HG02943 (cell line): ENCODE measurements around the gene EFCAB12.

Experiments used
- ATAC-seq: cut with Tn5 transposase; IDR thresholded peaks from one replicate; pipeline ENCODE4 v1.9.1; 2021; ENCODE audit warnings: mild to moderate bottlenecking, low read depth, moderate library complexity; ENCODE audit not compliant: unreplicated experiment

The EFCAB12 gene

GRCh38 chr3:129446926-129447325 is 18.5 kb upstream of the EFCAB12 start:
- no peak for ATAC-seq

GRCh38 chr3:129445471-129445870 is 17.0 kb upstream of the EFCAB12 start:
- ATAC-seq = no peak

- no peak for ATAC-seq
Measured at GRCh38 chr3:129442947-129443346, 14.5 kb upstream of the EFCAB12 start.

- ATAC-seq = no peak
Measured at GRCh38 chr3:129442486-129442885, 14.1 kb upstream of the EFCAB12 start.

GRCh38 chr3:129441782-129442181 is 13.3 kb upstream of the EFCAB12 start:
- ATAC-seq = no peak

GRCh38 chr3:129441215-129441614 is 12.8 kb upstream of the EFCAB12 start:
- no peak for ATAC-seq

- ATAC-seq = no peak
Measured at GRCh38 chr3:129440618-129441190, 12.3 kb upstream of the EFCAB12 start.

GRCh38 chr3:129439817-129440617 is 11.6 kb upstream of the EFCAB12 start, which contains the start of the genes IFT122 and MBD4:
Gene IFT122 (plus strand): TSS chr3:129440224. CDS start chr3:129440331, 107 bp downstream.
Gene MBD4 (minus strand): TSS chr3:129439948. CDS start chr3:129439833, 115 bp downstream.
- ATAC-seq = peak; percentile 79

- peak; percentile 27 for ATAC-seq
Measured at GRCh38 chr3:129439226-129439816, 10.9 kb upstream of the EFCAB12 start.

- ATAC-seq = no peak
Measured at GRCh38 chr3:129435367-129435766, 6.9 kb upstream of the EFCAB12 start.

GRCh38 chr3:129434140-129434539 is 5.7 kb upstream of the EFCAB12 start:
- ATAC-seq = no peak

- no peak for ATAC-seq
Measured at GRCh38 chr3:129433565-129433964, 5.1 kb upstream of the EFCAB12 start.

GRCh38 chr3:129432671-129433070 is 4.2 kb upstream of the EFCAB12 start:
- ATAC-seq = no peak

- no peak for ATAC-seq
Measured at GRCh38 chr3:129432036-129432435, 3.6 kb upstream of the EFCAB12 start.

GRCh38 chr3:129429602-129430001 is 1.2 kb upstream of the EFCAB12 start:
- no peak for ATAC-seq

GRCh38 chr3:129429080-129429451 is 630 bp upstream of the EFCAB12 start:
- no peak for ATAC-seq

GRCh38 chr3:129428007-129428375 is 445 bp downstream of the EFCAB12 start:
- ATAC-seq = no peak

GRCh38 chr3:129425619-129426018 is 2.8 kb downstream of the EFCAB12 start:
- no peak for ATAC-seq

GRCh38 chr3:129425213-129425612 is 3.2 kb downstream of the EFCAB12 start:
- no peak for ATAC-seq

- ATAC-seq = no peak
Measured at GRCh38 chr3:129424185-129424841, 4.1 kb downstream of the EFCAB12 start.

GRCh38 chr3:129422897-129423296 is 5.5 kb downstream of the EFCAB12 start:
- ATAC-seq = no peak
